HG03159 (cell line): ENCODE data around the gene OXLD1.
"Not testable (repeated sequence)": the region's sequence is repeated elsewhere in the genome, so short reads cannot be mapped to it uniquely, and the experiment has no call there.

Source experiments
- ATAC-seq: cut with Tn5 transposase; IDR thresholded peaks from one replicate; pipeline ENCODE4 v1.9.1; 2021; ENCODE audit warnings: mild to moderate bottlenecking, moderate library complexity; ENCODE audit not compliant: unreplicated experiment

The OXLD1 gene

GRCh38 chr17:81621494-81622130 lies 44.8 kb downstream of the OXLD1 start:
- no peak for ATAC-seq

GRCh38 chr17:81618307-81618706 lies 48.1 kb downstream of the OXLD1 start:
- not testable (repeated sequence) for ATAC-seq

GRCh38 chr17:81616877-81617276 lies 49.5 kb downstream of the OXLD1 start:
- no peak for ATAC-seq

- ATAC-seq: no peak
These were observed 50.9 kb downstream of the OXLD1 start for GRCh38 chr17:81615401-81615930.
